HUDEP-2 (cell line): ENCODE results near the gene RPS6KA1.
"Not testable (repeated sequence)": the region's sequence is repeated elsewhere in the genome, so short reads cannot be mapped to it uniquely, and the experiment has no call there.

Experiments
- DNase-seq, 76 experiments: peaks; one replicate each; lab custom pipeline; 2025; ENCODE audit not compliant: unreplicated experiment in 76 of 76; lab: John Stamatoyannopoulos, UW

Gene RPS6KA1

GRCh38 chr1:26529655-26530409 lies at the start of gene RPS6KA1:
TSS of gene RPS6KA1 (plus strand) at chr1:26529761. CDS start at chr1:26529921, 160 bp downstream.
- peak in 44 of 76 experiments; percentile 8 to 60 (median 37) for DNase-seq

GRCh38 chr1:26482921-26483320 lies 46.6 kb upstream of the RPS6KA1 start:
- no peak for DNase-seq

GRCh38 chr1:26483980-26484379 lies 45.6 kb upstream of the RPS6KA1 start:
- no peak for DNase-seq

GRCh38 chr1:26490155-26490554 lies 39.4 kb upstream of the RPS6KA1 start:
- DNase-seq = no peak

GRCh38 chr1:26493267-26493666 lies 36.3 kb upstream of the RPS6KA1 start:
- no peak for DNase-seq

- DNase-seq = no peak
Measured at GRCh38 chr1:26493938-26494337, 35.6 kb upstream of the RPS6KA1 start.

- no peak for DNase-seq
Measured at GRCh38 chr1:26496861-26497260, 32.7 kb upstream of the RPS6KA1 start.

GRCh38 chr1:26498894-26499293 lies 30.7 kb upstream of the RPS6KA1 start:
- no peak for DNase-seq

- peak in 73 of 76 experiments; percentile 26 to 98 (median 87) for DNase-seq
Measured at GRCh38 chr1:26500488-26501175, 28.9 kb upstream of the RPS6KA1 start.

GRCh38 chr1:26510711-26511110 lies 18.9 kb upstream of the RPS6KA1 start:
- DNase-seq = not testable (repeated sequence)

- not testable (repeated sequence) for DNase-seq
Measured at GRCh38 chr1:26515836-26516235, 13.7 kb upstream of the RPS6KA1 start.

- no peak for DNase-seq
Measured at GRCh38 chr1:26516987-26517765, 12.4 kb upstream of the RPS6KA1 start.

- no peak for DNase-seq
Measured at GRCh38 chr1:26517766-26518049, 11.9 kb upstream of the RPS6KA1 start.

GRCh38 chr1:26518355-26518754 lies 11.2 kb upstream of the RPS6KA1 start:
- no peak for DNase-seq

- no peak for DNase-seq
Measured at GRCh38 chr1:26520339-26520738, 9.2 kb upstream of the RPS6KA1 start.

GRCh38 chr1:26521669-26522030 lies 7.9 kb upstream of the RPS6KA1 start:
- no peak for DNase-seq

GRCh38 chr1:26522073-26522472 lies 7.5 kb upstream of the RPS6KA1 start:
- no peak for DNase-seq

GRCh38 chr1:26524181-26524580 lies 5.4 kb upstream of the RPS6KA1 start:
- DNase-seq = no peak

GRCh38 chr1:26526287-26526686 lies 3.3 kb upstream of the RPS6KA1 start:
- DNase-seq = no peak

GRCh38 chr1:26529405-26529654 lies 231 bp upstream of the RPS6KA1 start:
- DNase-seq = peak in 5 of 76 experiments; percentile 39 to 55 (median 46)

GRCh38 chr1:26530410-26530894 lies 891 bp downstream of the RPS6KA1 start:
- no peak for DNase-seq
